H1 (cell line): ENCODE data around the gene MT1G. TPM values are rescaled to one million over a fixed set of nuclear protein-coding genes. Genes with fewer than 3 reads are reported as not detected.

Experiments
- BCL11A ChIP-seq, 2 experiments: IDR thresholded peaks; one replicate each; pipeline ENCODE4 v1.6.1; 2011; ENCODE audit warnings: low read depth in 2 of 2, low read length in 2 of 2, mild to moderate bottlenecking in 2 of 2
- CHD2 ChIP-seq: IDR thresholded peaks from 2 replicates; pipeline ENCODE4 v1.6.1; 2012; ENCODE audit warnings: low read length, improper control_type of control experiment
- EP300 ChIP-seq, 2 experiments: IDR thresholded peaks; 1 replicate in 1 of 2; 2 replicates in 1 of 2; pipeline ENCODE4 v1.6.1; 2011 to 2012; ENCODE audit warnings: low read depth in 2 of 2, low read length in 2 of 2, mild to moderate bottlenecking in 2 of 2, borderline replicate concordance in 1 of 2, inconsistent platforms in 1 of 2, moderate library complexity in 1 of 2
- FOSL1 ChIP-seq: IDR thresholded peaks from 2 replicates; pipeline ENCODE4 v1.6.1; 2011; ENCODE audit warnings: mild to moderate bottlenecking, low read depth, low read length, moderate library complexity; ENCODE audit not compliant: insufficient read depth
- HDAC6 ChIP-seq: IDR thresholded peaks from one replicate; pipeline ENCODE4 v1.7.1; 2012; ENCODE audit warnings: low read depth, mild to moderate bottlenecking, inconsistent platforms, low read length, moderate library complexity
- MAFK ChIP-seq: IDR thresholded peaks from 2 replicates; pipeline ENCODE4 v1.6.1; 2012; ENCODE audit warnings: low read depth, mild to moderate bottlenecking, improper control_type of control experiment, low read length
- NRF1 ChIP-seq: IDR thresholded peaks from 2 replicates; pipeline ENCODE4 v1.6.1; 2011; ENCODE audit warnings: mild to moderate bottlenecking, low read depth, low read length, improper control_type of control experiment
- SP2 ChIP-seq: IDR thresholded peaks from 2 replicates; pipeline ENCODE4 v1.6.1; 2012; ENCODE audit warnings: mild to moderate bottlenecking, low read length, inconsistent platforms
- SUZ12 ChIP-seq: fragments of 200-600 bp; sonication (generic); IDR thresholded peaks from 2 replicates; pipeline ENCODE4 v1.6.1; 2012; ENCODE audit warnings: mild to moderate bottlenecking, inconsistent platforms, low read length, moderate library complexity, mixed read lengths
- YY1 ChIP-seq: IDR thresholded peaks from 2 replicates; pipeline ENCODE4 v1.6.1; 2011; ENCODE audit warnings: low read depth, mild to moderate bottlenecking, low read length
- polyA plus RNA-seq, 7 experiments: library from polyadenylated mRNA; depleted of rRNA in 3 of 7; stranded (reverse) in 5 of 7; unstranded in 2 of 7; fragments of >200 nt in 5 of 7; fragments of 200-250 nt in 2 of 7; gene quantifications; 1 replicate in 5 of 7; 2 replicates in 1 of 7; 4 replicates in 1 of 7; pipeline versions ENCODE4 v1.2.1 to v1.2.3, GENCODE V29; 2011 to 2013; ENCODE audit warnings: missing spikeins in 2 of 7, mixed read lengths in 2 of 7
- total RNA-seq: library from RNA; stranded (reverse); fragmentation: NEBNext Ultra II Directional; extraction: Animal tissue kit (Norgen Biotek cat#: 25700); gene quantifications from 2 replicates; pipeline ENCODE4 v1.2.1, GENCODE V29; 2021
- TF ChIP-seq, protein P1 (sequence below): fragments of 300-600 bp; sonication (generic); IDR thresholded peaks from 2 replicates; pipeline ENCODE4 v1.7.1; 2012; ENCODE audit warnings: low read length, moderate library complexity, mild to moderate bottlenecking, inconsistent platforms; ENCODE audit not compliant: insufficient replicate concordance

Gene MT1G
- total and polyA plus RNA-seq, 2 of the 8 experiments (the other 6 are each of a cell fraction or from before 2014, with no cell fraction given): 17.7 to 515 TPM

DNA sequence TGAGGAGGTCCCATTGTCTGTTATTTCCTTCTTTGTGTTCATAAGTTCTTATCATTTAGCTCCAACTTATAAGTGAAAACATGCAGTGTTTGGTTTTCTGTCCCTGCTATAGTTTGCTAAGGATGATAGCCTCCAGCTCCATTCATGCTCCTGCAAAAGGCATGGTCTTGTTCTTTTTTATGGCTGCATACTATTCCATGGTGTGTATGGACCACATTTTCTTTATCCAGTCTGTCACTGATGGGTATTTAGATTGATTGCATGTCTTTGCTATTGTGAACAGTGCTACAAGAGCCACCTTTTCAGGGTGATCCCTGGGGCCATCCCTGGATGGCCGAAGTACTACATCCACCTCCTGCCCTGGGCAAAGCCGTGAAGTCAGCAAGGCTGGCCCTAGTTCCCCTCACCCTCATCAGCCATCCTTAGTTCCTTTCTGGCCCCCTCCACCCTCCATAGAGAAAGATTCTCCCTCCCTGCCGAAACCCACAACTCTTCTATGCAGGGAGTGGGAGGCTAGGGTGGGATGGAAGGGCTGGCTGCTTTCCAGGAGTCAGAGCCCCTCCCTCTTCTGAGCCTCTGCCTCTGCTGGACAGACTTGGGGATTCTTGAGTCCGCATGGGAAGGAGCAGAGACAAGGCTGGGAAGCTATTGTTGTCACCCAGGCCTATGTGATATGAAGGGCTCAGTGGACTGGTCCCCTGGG, 22.7 kb upstream of the MT1G start (continued):
- TF ChIP-seq, protein P1, sequence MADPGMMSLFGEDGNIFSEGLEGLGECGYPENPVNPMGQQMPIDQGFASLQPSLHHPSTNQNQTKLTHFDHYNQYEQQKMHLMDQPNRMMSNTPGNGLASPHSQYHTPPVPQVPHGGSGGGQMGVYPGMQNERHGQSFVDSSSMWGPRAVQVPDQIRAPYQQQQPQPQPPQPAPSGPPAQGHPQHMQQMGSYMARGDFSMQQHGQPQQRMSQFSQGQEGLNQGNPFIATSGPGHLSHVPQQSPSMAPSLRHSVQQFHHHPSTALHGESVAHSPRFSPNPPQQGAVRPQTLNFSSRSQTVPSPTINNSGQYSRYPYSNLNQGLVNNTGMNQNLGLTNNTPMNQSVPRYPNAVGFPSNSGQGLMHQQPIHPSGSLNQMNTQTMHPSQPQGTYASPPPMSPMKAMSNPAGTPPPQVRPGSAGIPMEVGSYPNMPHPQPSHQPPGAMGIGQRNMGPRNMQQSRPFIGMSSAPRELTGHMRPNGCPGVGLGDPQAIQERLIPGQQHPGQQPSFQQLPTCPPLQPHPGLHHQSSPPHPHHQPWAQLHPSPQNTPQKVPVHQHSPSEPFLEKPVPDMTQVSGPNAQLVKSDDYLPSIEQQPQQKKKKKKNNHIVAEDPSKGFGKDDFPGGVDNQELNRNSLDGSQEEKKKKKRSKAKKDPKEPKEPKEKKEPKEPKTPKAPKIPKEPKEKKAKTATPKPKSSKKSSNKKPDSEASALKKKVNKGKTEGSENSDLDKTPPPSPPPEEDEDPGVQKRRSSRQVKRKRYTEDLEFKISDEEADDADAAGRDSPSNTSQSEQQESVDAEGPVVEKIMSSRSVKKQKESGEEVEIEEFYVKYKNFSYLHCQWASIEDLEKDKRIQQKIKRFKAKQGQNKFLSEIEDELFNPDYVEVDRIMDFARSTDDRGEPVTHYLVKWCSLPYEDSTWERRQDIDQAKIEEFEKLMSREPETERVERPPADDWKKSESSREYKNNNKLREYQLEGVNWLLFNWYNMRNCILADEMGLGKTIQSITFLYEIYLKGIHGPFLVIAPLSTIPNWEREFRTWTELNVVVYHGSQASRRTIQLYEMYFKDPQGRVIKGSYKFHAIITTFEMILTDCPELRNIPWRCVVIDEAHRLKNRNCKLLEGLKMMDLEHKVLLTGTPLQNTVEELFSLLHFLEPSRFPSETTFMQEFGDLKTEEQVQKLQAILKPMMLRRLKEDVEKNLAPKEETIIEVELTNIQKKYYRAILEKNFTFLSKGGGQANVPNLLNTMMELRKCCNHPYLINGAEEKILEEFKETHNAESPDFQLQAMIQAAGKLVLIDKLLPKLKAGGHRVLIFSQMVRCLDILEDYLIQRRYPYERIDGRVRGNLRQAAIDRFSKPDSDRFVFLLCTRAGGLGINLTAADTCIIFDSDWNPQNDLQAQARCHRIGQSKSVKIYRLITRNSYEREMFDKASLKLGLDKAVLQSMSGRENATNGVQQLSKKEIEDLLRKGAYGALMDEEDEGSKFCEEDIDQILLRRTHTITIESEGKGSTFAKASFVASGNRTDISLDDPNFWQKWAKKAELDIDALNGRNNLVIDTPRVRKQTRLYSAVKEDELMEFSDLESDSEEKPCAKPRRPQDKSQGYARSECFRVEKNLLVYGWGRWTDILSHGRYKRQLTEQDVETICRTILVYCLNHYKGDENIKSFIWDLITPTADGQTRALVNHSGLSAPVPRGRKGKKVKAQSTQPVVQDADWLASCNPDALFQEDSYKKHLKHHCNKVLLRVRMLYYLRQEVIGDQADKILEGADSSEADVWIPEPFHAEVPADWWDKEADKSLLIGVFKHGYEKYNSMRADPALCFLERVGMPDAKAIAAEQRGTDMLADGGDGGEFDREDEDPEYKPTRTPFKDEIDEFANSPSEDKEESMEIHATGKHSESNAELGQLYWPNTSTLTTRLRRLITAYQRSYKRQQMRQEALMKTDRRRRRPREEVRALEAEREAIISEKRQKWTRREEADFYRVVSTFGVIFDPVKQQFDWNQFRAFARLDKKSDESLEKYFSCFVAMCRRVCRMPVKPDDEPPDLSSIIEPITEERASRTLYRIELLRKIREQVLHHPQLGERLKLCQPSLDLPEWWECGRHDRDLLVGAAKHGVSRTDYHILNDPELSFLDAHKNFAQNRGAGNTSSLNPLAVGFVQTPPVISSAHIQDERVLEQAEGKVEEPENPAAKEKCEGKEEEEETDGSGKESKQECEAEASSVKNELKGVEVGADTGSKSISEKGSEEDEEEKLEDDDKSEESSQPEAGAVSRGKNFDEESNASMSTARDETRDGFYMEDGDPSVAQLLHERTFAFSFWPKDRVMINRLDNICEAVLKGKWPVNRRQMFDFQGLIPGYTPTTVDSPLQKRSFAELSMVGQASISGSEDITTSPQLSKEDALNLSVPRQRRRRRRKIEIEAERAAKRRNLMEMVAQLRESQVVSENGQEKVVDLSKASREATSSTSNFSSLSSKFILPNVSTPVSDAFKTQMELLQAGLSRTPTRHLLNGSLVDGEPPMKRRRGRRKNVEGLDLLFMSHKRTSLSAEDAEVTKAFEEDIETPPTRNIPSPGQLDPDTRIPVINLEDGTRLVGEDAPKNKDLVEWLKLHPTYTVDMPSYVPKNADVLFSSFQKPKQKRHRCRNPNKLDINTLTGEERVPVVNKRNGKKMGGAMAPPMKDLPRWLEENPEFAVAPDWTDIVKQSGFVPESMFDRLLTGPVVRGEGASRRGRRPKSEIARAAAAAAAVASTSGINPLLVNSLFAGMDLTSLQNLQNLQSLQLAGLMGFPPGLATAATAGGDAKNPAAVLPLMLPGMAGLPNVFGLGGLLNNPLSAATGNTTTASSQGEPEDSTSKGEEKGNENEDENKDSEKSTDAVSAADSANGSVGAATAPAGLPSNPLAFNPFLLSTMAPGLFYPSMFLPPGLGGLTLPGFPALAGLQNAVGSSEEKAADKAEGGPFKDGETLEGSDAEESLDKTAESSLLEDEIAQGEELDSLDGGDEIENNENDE: no peak
- no peak for TF ChIP-seq YY1
- TF ChIP-seq FOSL1: no peak
- no peak for TF ChIP-seq CHD2
- TF ChIP-seq EP300 (IDR thresholded peaks at IDR 0.05; ENCODE audit: borderline replicate concordance in 1 of 2, low read depth in 2 of 2, low read length in 2 of 2): no peak
- TF ChIP-seq SUZ12: no peak
- no peak for TF ChIP-seq MAFK
- TF ChIP-seq NRF1: no peak
- TF ChIP-seq HDAC6: no peak
- TF ChIP-seq BCL11A (IDR thresholded peaks at IDR 0.05; ENCODE audit: low read depth in 2 of 2, low read length in 2 of 2): no peak
- no peak for TF ChIP-seq SP2
